ENCODE results near the gene ABCC1.
"Not testable (repeated sequence)": the region's sequence is repeated elsewhere in the genome, so short reads cannot be mapped to it uniquely, and the experiment has no call there.

The ABCC1 gene

DNA sequence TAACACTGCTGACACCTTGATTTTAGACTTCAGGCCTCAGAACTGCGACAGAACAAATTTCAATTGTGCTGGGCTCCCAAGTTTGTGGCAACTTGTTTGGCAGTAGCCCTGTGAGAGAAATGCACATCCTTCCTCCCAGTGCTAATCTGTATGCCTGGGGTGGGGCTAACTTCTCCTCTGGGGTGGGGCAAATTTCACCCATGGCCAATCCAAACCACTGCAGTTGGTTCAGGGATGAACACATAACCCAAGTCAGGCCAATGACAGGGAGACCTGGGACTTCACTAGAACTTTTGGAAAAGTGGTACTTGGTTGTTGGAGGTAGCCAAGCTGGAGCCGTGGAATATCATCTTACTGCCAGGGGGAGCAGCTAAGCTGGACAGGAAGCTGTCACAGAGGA lies 217.5 kb downstream of the ABCC1 start:
- DNase-seq, result no peak

DNA sequence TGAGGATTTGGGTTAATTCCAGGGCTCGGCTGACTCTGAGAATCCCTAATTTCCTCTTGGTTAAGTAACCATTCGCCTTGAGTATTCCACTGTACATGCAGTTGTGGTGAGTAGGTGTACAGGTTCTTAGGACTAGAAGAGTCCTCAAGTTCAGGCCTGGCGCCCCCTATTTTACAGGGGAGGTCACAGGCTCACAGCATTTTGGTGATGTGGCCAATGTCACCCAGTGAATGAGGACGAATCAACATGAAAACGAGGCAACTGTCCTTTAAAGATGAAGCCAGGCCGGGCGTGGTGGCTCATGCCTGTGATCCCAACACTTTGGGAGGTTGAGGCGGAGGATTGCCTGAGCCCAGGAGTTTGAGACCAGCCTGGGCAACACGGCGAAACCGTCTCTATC lies 218.5 kb downstream of the ABCC1 start:
- no peak for DNase-seq

DNA sequence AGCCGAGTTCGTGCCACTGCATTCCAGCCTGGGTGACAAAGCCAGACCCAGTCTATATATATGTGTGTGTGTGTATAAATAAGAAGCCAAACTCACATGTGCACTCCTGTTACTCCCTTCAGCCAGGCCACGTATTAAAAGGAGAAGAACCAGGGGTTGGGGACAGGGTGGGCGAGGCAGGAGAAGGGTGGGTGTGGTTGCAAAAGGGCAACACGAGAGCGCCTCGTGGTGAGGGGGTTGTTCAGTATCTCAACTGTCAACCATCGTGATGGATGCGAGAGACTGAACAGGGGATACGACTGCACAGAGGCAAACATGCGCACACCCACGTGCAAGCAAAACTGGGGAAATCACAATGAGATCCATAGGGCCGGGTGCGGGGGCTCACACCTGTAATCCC lies 219.0 kb downstream of the ABCC1 start:
- DNase-seq, result no peak

DNA sequence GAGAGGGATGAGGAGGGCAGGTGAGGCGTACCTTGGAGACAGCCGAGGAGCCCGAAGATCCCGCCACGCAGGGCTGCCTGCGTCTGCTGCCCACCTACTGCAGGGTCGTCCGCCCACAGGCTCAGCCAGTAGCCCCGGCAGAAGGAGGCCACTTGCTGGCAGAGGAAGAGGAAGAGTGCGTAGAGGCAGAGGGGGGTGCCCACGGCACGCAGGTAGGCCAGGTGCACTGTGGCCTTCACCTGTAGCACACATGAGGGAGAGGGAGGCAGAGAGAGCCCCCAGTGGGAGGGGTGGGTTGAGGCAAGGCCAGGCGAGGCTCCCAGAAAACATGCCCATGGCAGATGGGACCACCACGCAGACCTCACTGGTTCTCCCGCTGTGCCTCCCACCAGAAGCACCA lies 220.2 kb downstream of the ABCC1 start:
- no peak for DNase-seq

DNA sequence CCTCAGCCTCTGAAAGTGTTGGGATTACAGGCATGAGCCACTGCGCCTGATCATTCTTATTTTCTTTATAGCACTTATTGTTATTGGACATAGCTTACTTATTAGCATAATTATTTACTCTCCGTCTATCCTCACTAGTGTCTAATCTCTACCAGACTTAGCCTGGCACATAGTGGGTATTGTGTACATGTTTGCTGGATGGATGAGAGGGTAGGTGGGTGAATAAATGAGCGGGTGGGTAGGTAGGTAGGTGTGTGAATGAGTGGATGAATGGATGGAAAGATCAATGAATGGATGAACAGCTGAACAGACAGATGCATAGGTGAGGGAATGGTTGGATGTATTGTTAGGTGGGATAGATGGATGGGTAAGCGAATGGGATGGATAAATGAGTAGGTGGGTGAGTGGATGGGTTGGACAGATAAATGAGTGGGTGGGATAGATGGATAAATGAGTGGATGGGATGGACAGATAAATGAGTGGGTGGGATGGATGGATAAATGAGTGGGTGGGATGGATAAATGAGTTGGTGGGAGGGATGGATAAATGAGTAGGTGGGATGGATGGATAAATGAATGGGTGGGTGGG lies 222.0 kb downstream of the ABCC1 start:
- DNase-seq, result no peak

DNA sequence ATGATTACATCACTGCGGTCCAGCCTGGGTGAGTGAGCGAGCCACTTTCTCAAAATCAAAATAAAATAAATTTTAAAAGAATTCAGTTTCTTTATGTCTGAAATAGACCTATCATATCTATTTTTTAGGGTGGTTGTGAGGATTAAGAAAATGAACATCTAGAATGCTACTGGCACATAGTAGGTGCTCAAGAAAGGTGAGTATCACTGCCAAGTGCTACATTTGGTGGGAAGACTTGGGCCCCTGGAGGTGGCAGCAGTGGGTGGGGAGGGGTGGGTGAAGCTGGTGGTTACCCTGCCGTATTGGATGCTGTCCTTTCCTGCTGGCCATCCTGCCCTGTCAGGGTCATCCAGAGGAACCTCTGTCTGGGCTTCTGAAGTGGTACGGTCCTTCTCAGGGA lies 223.6 kb downstream of the ABCC1 start:
- DNase-seq, result no peak

DNA sequence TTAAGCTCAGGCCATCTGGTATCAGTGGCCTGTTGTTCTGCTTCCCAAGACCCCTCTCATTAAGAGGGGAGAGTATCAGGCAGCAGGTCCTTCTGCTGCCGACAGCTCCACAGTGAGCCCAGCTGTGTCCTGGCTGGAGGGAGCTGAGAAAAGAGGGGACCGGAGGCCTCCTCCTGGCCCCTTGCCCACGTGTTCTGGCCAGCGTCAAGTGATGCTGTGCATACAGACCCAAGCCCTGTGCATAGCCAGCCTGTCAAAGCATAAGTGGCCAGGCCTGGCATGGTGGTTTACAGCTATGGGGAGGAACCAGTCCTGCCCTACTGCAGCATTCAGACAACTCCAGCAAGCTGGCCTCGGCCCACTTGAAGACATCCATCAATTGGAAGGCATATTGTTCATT lies 225.9 kb downstream of the ABCC1 start:
- no peak for DNase-seq

DNA sequence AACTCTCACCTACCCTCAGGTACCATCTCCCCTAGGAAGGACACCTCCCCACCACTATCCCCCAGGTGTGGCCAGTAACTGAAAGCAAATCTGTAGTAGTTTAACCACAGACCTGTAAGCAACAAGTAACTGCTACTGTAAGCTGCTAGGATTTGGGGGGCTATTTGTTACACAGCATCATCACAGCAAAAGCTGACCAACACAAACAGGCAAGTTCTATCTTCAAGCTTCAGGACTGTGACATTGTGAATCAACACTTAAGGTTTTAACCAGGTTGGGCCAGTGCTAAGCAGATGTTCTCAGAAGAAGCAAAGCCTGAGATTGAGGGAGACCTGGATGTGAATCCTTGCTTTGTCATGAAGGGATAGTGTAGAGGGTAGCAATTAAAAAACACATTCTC lies 226.9 kb downstream of the ABCC1 start:
- DNase-seq, result no peak

DNA sequence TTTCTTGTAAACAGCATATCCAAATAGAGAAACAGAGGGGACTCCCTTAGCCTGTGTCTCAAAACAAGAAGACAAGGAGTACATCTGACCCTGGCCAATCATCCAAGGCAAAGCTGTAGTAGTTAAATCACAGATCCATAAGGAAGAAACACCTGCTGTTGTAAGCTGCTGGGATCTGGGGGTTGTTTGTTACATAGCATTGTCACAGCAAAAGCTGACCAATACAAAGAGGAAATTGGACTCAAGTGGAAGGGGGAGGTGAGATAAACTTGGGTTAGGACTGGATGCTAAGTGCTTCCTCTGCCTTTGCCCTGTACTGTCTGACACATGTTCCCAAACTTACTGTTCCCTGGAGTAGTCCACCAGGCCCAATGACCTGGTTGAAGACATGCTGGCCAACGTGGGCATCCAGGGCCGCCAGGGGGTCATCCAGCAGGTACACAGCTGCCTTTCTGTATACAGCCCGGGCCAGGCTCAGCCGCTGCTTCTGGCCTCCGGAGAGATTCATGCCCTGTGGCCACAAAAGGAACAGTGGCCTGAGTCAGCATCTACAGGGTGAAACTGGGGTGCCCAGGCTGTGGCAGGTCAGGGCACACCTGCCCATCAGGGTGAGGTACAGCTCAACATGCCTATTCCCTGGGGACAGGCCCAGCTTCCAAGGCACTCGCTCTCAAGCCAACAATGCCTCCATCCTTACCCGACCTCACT lies 229.2 kb downstream of the ABCC1 start:
- DNase-seq, result no peak

DNA sequence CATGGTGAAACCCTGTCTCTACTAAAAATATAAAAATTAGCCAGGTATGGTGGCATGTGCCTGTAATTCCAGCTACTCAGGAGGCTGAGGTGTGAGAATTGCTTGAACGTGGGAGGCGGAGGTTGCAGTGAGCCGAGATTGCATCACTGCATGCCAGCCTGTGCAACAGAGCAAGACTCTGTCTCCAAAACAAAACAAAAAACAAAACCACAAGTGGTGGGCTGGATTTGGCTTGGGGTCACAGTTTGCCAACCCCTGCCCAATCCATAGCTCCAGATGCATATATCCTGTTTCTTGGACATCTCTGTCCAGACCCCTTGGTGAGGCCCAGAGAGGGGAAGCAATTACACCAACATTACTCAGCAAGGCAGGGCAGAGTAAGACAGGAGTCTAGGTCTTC lies 232.3 kb downstream of the ABCC1 start:
- DNase-seq, result not testable (repeated sequence)

DNA sequence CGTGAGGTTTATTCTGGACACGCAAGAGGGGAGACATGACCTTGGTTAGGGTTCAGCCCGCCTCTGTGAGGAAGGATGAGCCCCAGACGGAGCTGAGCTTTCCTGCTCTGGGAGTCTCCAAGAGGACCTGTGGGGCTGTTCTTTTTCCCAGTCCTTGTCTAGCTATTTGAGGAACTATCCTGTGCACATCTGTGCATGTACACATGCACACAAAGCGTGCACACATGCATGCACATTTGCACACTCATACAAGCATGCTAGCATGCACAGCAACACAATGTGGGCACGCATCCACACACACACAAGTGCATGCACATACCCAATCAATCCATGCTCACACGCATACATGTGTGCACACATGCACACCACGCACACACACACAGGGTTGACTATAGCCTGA lies 233.5 kb downstream of the ABCC1 start:
- DNase-seq, result no peak

DNA sequence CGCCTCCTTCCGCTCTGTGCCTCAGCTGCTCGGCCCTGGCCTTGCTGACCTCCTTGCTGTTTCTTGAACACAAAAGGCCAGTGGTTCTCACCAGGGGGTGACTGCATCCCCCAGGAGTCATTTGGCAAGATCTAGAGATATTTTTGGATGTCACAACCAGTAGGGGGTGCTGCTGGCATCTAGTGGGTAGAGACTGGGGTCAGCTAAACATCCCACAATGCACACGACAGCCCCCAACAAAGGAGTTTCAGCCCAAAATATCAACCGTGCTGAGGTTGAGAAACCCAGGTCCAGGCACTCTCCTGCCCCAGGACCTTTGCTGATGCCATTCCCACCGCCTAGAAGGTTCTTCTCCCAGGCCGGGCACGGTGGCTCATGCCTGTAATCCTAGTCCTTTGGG lies 234.1 kb downstream of the ABCC1 start:
- no peak for DNase-seq

DNA sequence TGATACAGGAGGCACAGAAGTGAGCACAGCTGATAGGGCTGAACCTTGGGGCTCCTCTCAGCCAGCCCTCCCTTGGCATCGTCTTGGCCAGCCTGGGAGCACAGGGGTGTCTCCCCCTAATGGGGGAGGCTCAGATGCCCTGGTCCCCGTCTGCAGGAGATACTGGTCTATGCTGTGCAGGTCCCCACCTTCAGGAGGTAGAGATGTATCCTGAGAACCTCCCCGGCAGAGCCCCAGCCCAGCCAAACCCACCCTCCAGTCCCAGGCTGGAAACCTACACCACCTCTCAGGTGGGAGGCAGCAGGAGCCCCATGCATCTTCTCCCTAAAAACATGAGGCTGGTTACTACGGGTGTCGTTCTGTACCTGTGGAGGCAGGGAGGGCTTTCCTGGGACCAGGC lies 235.2 kb downstream of the ABCC1 start:
- DNase-seq, result no peak

DNA sequence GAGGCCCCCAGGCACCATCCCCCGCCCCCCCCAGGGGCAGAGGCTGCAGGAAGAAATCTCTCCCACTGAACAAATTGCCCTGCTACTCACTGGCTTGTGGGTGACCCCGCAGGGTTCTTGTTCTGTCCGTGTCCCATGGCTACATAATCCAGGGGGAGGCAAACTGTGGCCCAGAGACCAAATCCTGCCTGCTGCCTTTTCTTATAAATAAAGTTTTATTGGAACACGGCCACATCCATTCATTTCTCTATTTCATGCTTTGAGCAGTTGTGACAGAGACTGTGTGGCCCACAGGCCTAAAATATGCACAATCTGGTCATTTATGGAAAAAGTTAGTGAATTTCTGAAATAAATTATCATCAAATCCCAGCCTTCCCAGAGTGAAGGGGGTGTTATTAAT lies 235.7 kb downstream of the ABCC1 start:
- no peak for DNase-seq

DNA sequence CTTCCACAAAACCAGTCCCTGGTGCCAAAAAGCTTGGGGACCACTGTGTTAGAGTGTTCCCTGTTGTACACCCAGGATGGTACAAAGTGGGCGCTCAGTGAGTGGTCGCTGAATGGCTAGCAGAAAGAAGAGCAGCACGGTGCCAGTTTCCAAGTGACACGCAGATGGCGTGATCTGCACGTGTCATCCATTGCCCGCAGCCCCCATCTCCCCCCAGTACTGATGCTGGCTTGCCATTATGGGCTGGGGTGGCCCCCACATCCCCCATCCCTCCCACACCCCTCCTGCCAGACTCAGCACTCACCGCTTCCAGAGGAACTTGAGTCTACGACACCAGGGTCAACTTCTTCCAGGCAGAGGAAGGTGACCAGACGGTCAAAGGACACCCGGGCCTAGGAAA lies 237.4 kb downstream of the ABCC1 start:
- DNase-seq, result no peak

DNA sequence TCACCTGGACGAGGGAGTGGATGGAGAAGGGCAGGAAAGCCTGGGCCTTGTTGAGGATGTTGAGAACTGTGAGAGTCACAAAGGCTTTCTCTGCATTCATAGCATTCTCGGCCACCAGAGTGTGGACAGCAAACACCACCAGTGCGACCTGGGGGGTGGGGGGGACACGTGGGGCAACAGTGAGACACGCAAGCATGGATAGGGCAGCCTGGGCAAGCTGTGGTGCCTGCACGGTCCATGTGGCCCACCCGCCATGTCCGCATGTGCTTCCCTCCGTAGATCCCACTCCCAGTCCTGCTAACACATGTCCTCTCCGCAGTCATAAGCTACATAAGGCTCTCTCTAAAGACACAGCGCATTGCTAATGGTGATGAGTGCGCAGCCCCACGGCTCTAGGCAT lies 239.4 kb downstream of the ABCC1 start:
- no peak for DNase-seq

DNA sequence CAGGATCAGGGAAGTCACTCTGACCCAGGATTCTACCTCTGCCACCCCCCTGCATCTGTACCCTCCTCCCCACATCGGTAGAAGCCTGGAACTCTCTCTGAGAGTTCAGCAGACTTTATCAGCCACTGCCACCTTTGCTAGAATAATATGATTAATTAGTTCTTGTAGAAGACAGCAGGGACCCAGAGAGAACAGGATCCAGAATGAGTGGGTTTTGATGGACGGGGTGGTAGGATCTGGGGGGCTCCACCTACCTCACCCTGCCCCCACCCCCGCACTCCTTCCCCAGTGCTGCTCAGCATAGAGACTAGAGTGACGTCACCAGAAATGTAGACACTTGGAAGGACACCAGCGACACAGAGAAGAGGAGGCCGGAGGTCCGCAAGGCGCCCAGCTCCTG lies 240.4 kb downstream of the ABCC1 start:
- DNase-seq, result no peak

DNA sequence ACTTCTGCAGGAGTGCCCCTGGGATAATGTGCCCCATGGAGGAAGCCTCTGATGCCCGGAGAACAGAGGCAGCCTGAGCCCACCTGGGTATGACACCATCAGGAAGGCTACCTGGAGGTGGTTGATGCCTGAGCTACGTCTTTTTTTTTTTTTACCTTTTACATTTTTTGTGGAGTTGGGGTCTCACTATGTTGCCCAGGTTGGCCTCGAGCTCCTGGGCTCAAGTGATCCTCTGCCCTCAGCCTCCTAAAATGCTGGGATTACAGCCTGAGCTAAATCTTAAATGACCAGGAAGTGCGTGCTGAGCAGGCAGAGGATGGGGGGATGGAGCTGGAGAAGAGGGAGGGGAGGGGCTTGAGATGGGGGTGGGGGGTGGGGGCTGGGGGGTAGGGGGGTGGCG lies 241.1 kb downstream of the ABCC1 start:
- no peak for DNase-seq

DNA sequence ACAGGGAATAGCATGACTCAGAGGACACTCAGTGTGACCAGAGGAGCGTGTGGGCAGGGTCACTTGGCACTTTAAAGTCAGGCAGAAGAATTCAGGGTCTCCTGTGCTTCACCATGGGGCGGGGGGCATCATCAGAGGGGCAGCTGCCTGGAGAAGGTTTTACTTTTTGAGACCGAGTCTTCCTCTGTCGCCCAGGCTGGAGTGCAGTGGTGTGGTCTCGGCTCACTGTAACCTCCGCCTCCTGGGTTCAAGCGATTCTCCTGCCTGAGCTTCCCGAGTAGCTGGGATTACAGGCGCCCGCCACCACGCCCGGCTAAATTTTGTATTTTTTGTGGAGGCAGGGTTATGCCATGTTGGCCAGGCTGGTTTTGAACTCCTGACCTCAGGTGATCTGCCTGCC lies 241.6 kb downstream of the ABCC1 start:
- DNase-seq, result not testable (repeated sequence)

DNA sequence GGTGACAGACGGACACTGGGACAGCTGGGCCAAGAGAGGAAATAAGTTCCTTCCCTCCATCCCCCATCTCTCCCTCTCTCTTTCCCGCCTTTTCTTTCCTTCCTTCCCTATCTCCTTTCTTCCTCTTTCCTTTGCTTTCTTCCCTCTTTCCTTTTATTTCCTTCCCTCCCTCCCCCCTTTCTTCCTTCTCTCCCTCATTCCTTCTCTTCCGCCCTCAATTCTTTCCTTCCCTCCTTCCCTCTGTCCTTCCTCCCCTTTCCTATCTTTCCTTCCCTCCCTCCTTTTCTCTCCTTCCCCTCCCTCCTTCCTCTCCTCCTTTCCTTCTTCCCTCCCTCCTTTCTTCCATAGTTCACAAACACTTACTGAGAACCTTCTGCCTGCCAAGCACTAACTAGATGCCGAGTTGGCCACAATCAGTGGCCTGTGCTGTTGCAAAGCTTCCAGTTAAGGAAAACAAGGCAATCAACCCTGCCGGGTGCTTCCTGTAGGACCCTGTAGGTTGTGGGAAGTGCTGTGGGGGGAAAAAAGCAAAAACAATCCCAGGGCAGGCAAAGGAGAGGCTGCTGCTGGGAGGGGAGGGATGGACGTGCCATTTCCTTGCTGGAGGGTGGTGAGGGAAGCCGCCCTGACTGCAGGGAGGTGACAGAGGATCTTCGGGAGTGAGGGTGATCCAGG lies 242.2 kb downstream of the ABCC1 start:
- no peak for DNase-seq

Data from NCI-H2107 (cell line).